ENCODE data around the gene ASTN1. TPM values are rescaled to one million over a fixed set of nuclear protein-coding genes. Genes with fewer than 3 reads are reported as not detected.

The ASTN1 gene
- total RNA-seq, 2 donors from 2014 or later = 1.3 TPM

DNA sequence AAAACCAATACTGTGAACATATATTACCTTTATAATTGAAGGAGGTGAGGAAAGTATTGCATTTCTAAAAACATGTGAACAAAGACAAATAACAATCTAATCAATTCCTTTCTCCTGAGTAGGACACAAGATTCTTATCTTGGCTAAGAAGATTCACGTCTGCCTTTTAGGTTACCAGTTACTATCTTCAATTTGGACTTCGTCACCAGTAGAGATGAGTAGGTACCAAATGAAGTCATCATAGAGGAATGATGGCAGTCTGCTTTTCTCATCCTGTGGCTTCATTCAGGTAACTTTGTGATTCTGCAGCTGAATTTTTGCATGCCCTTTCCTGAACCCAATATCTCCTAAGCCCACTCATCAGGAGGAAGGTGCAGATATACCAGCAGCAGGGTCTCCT is 32.4 kb downstream of the ASTN1 start:
- H3K27ac ChIP-seq = no peak overlapping the region
- DNase-seq (ENCODE audit: low spot score) = no peak
- no peak for TF ChIP-seq CTCF (IDR thresholded peaks at IDR 0.05)
- no peaks in the 10 kb centered on the region for H3K4me1 ChIP-seq
- H3K36me3 ChIP-seq = no peaks in the 10 kb centered on the region
- no peak overlapping the region for H3K4me3 ChIP-seq
- no peaks in the 10 kb centered on the region for H3K27me3 ChIP-seq
- no peaks in the 10 kb centered on the region for H3K9me3 ChIP-seq

DNA sequence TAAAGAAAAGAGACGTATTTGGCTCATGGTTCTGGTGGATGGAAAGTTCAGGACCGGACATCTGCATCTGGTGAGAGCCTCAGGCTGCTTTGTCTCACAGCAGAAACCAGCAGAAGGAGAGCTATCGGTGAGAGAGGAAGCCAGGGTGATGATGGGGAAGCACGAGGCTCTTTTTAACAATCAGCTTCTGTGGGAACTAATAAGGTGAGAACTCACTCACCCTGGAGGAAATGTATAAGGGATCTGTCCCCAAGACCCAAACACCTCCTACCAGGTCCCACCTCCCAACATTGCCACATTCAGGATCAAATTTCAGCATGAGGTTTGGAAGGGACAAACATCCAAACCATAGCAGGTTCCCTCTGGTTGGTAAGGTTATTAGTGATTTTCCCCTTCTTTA is 32.8 kb downstream of the ASTN1 start:
- no peak overlapping the region for H3K4me3 ChIP-seq
- no peak for TF ChIP-seq CTCF (IDR thresholded peaks at IDR 0.05)
- no peaks in the 10 kb centered on the region for H3K36me3 ChIP-seq
- no peaks in the 10 kb centered on the region for H3K27me3 ChIP-seq
- H3K9me3 ChIP-seq = no peaks in the 10 kb centered on the region
- no peak for DNase-seq (ENCODE audit: low spot score)
- H3K4me1 ChIP-seq = no peaks in the 10 kb centered on the region
- H3K27ac ChIP-seq = no peak overlapping the region

GRCh38 chr1:177130451-177130945 is 34.0 kb downstream of the ASTN1 start:
- Histone ChIP-seq H3K4me1 (no peaks in the 10 kb centered on the region), H3K9me3 (no peaks in the 10 kb centered on the region), H3K36me3 (no peaks in the 10 kb centered on the region), H3K27ac (no peak overlapping the region), H3K27me3 (no peaks in the 10 kb centered on the region), H3K4me3 (no peak overlapping the region)
- no peak for TF ChIP-seq CTCF (IDR thresholded peaks at IDR 0.05)
- DNase-seq (ENCODE audit: low spot score) = no peak

- H3K27me3 ChIP-seq = no peaks in the 10 kb centered on the region
- no peaks in the 10 kb centered on the region for H3K4me1 ChIP-seq
- no peaks in the 10 kb centered on the region for H3K9me3 ChIP-seq
- H3K27ac ChIP-seq = no peak overlapping the region
- H3K4me3 ChIP-seq = no peak overlapping the region
- no peak for TF ChIP-seq CTCF (IDR thresholded peaks at IDR 0.05)
- DNase-seq (ENCODE audit: low spot score) = no peak
- no peaks in the 10 kb centered on the region for H3K36me3 ChIP-seq
These were observed 35.7 kb downstream of the ASTN1 start for GRCh38 chr1:177128665-177129281.

- Histone ChIP-seq H3K4me1 (no peaks in the 10 kb centered on the region), H3K36me3 (no peaks in the 10 kb centered on the region), H3K27me3 (no peaks in the 10 kb centered on the region), H3K9me3 (no peaks in the 10 kb centered on the region), H3K4me3 (no peak overlapping the region), H3K27ac (no peak overlapping the region)
- DNase-seq (ENCODE audit: low spot score) = no peak
- TF ChIP-seq CTCF (IDR thresholded peaks at IDR 0.05) = no peak
These were observed 38.2 kb downstream of the ASTN1 start for GRCh38 chr1:177126267-177126666.

Measured in right atrium auricular region (tissue), 2 donors.